Caco-2 (cell line): Measurements from ENCODE around the gene THADA. TPM values are rescaled to one million over a fixed set of nuclear protein-coding genes. Genes with fewer than 3 reads are reported as not detected.

ENCODE experiments used
- BruUV-seq: library from RNA; stranded (reverse); fragments of 400-500 nt; replicated peaks from 2 replicates; lab custom pipeline; 2021; lab: Mats Ljungman, UMichigan
- CTCF ChIA-PET: fragments of 300-600 bp; sonication (Branson Sonifier 250); formaldehyde crosslinking; loops from one replicate; lab custom pipeline; 2022; ENCODE audit warnings: antibody characterized with exemption; lab: Charles Lee
- POLR2A ChIA-PET: fragments of 300-600 bp; sonication (Branson Sonifier 250); formaldehyde crosslinking; loops from one replicate; lab custom pipeline; 2022; ENCODE audit warnings: antibody characterized with exemption; lab: Charles Lee
- DNase-seq, 2 experiments: peaks; one replicate each; pipeline versions ENCODE4 v3.0.0 to v3.0.0-alpha.2; 2020 to 2022
- H3K27me3 ChIP-seq: replicated peaks from 2 replicates; pipeline ENCODE4 v1.6.0; 2011; ENCODE audit warnings: low read length; ENCODE audit not compliant: control insufficient read depth, insufficient read depth
- H3K36me3 ChIP-seq: 2 replicates; pipeline ENCODE4 v1.5.1; 2011; ENCODE audit warnings: low read length; ENCODE audit not compliant: control insufficient read depth, insufficient read depth
- H3K4me1 ChIP-seq: fragments of 250-450 bp; sonication (Bioruptor Pico); 2 replicates; pipeline ENCODE4 v1.5.1; 2020; ENCODE audit warnings: mild to moderate bottlenecking
- H3K4me3 ChIP-seq: 2 replicates; pipeline ENCODE4 v1.5.1; 2011; ENCODE audit warnings: low read depth, mild to moderate bottlenecking, control low read depth, low read length
- H3K9me3 ChIP-seq: fragments of 250-450 bp; sonication (Bioruptor Pico); 2 replicates; pipeline ENCODE4 v1.5.1; 2020; ENCODE audit warnings: mild to moderate bottlenecking, moderate library complexity
- H3K27ac Mint-ChIP-seq: one replicate; pipeline ENCODE4 v1.8.0; 2022; ENCODE audit warnings: mixed read lengths; ENCODE audit not compliant: unreplicated experiment
- H3K27me3 Mint-ChIP-seq: one replicate; pipeline ENCODE4 v1.8.0; 2022; ENCODE audit warnings: mixed read lengths; ENCODE audit not compliant: insufficient read depth, unreplicated experiment
- H3K36me3 Mint-ChIP-seq: one replicate; pipeline ENCODE4 v1.8.0; 2022; ENCODE audit warnings: mild to moderate bottlenecking, mixed read lengths; ENCODE audit not compliant: insufficient read depth, unreplicated experiment
- H3K4me1 Mint-ChIP-seq: one replicate; pipeline ENCODE4 v1.8.0; 2022; ENCODE audit warnings: low read depth, mixed read lengths; ENCODE audit not compliant: unreplicated experiment
- H3K4me3 Mint-ChIP-seq: one replicate; pipeline ENCODE4 v1.8.0; 2022; ENCODE audit warnings: mild to moderate bottlenecking, moderate library complexity, mixed read lengths; ENCODE audit not compliant: unreplicated experiment
- H3K9me3 Mint-ChIP-seq: one replicate; pipeline ENCODE4 v1.8.0; 2022; ENCODE audit warnings: mixed read lengths; ENCODE audit not compliant: unreplicated experiment
- intact Hi-C: fragments of 100-400 bp; cut with micrococcal nuclease; formaldehyde crosslinking; loops from one replicate; pipeline ENCODE4 v1.10.0; 2022; ENCODE audit not compliant: unreplicated experiment
- total RNA-seq: library from RNA; stranded (reverse); gene quantifications from 2 replicates; pipeline ENCODE4 v1.2.3, GENCODE V29; 2022
- TF ChIP-seq, protein P1 (sequence below), 2 experiments: fragments of 200-600 bp in 1 of 2; IDR thresholded peaks; 1 replicate in 1 of 2; 2 replicates in 1 of 2; pipeline versions ENCODE4 v1.5.1 to v1.8.0; 2011 to 2022; ENCODE audit warnings: antibody characterized with exemption in 1 of 2, control low read depth in 1 of 2, inconsistent platforms in 1 of 2, low read depth in 1 of 2, low read length in 1 of 2, mild to moderate bottlenecking in 1 of 2, moderate library complexity in 1 of 2; ENCODE audit not compliant: insufficient read depth in 1 of 2, severe bottlenecking in 1 of 2, unreplicated experiment in 1 of 2

The THADA gene
- total RNA-seq, 1 experiment from 2014 or later = 33.8 TPM

DNA sequence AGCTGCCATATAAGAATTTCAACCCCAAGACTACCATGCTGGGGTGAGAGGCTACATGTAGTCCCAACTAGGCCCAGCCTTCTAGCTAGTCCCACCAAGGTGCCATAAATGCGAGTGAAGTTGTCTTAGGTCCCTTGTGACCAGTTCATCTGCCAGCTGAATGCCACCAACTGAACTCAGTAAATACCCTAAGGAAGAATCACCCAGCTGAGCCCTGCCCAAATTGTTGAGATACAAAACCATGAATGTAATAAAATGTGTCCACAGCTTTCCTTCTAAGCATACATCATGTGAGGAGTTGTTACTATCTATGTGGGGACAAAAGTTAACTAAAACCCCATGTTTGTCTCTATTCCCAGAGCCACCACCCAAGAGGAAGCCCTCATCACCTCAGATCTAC, 70.3 kb downstream of the THADA start:
- ChIA-PET CTCF (no interaction called here), POLR2A (no interaction called here)
- no peaks in the 10 kb centered on the region for H3K4me1 Mint-ChIP-seq
- H3K9me3 Mint-ChIP-seq = peaks cover 27% of the 10 kb centered on the region
- TF ChIP-seq, protein P1, sequence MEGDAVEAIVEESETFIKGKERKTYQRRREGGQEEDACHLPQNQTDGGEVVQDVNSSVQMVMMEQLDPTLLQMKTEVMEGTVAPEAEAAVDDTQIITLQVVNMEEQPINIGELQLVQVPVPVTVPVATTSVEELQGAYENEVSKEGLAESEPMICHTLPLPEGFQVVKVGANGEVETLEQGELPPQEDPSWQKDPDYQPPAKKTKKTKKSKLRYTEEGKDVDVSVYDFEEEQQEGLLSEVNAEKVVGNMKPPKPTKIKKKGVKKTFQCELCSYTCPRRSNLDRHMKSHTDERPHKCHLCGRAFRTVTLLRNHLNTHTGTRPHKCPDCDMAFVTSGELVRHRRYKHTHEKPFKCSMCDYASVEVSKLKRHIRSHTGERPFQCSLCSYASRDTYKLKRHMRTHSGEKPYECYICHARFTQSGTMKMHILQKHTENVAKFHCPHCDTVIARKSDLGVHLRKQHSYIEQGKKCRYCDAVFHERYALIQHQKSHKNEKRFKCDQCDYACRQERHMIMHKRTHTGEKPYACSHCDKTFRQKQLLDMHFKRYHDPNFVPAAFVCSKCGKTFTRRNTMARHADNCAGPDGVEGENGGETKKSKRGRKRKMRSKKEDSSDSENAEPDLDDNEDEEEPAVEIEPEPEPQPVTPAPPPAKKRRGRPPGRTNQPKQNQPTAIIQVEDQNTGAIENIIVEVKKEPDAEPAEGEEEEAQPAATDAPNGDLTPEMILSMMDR (IDR thresholded peaks at IDR 0.05; ENCODE audit: insufficient read depth in 1 of 2, low read depth in 1 of 2, low read length in 1 of 2, severe bottlenecking in 1 of 2, unreplicated experiment in 1 of 2) = no peak
- no peak overlapping the region for H3K4me3 Mint-ChIP-seq
- H3K36me3 Mint-ChIP-seq = peaks cover 6% of the 10 kb centered on the region
- H3K27ac Mint-ChIP-seq = no peak overlapping the region
- no peaks in the 10 kb centered on the region for H3K27me3 Mint-ChIP-seq
- no peaks in the 10 kb centered on the region for H3K9me3 ChIP-seq
- no peak for DNase-seq
- no TSS peak for BruUV-seq
- H3K27me3 ChIP-seq = no peaks in the 10 kb centered on the region
- H3K4me3 ChIP-seq = no peak overlapping the region
- no peaks in the 10 kb centered on the region for H3K36me3 ChIP-seq
- no peaks in the 10 kb centered on the region for H3K4me1 ChIP-seq
- intact Hi-C loops = no loop called here

DNA sequence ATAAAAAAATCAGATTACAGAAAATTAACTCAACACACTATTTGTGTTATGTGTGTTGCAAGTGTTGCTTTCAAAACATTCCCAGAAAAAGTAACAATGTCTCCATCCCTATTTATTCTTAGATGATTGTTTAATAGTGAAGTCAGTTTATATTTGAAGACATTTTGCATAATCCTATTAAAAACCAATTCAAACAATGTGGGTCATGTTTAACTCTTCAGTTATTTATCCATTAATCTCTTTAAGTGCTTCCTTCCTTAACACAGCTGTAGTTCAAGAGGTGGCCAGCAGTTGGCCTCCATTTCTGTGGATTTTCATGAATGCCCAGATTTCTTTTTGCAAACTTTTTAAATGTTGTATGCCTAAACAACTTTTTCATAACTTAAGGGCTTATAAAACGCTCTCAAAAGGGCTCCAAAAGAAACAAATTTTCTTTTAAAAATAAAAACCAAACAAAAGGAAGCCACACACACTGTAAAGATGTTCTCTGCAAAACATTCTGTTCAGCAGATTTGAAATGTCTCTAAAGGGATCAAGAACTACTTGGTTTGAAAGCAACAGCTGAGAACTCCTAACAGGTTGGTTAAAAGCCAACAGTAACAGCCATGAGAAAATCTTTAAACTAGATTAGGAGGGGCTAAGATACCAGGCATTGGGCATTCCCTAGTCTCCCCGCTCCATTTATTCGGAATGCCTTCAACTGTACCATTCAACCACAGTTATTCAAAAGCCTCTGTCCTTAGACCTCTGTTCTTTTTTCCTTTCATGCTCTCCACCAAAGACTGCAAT, 71.5 kb downstream of the THADA start:
- TF ChIP-seq, protein P1 (IDR thresholded peaks at IDR 0.05; ENCODE audit: insufficient read depth in 1 of 2, low read depth in 1 of 2, low read length in 1 of 2, severe bottlenecking in 1 of 2, unreplicated experiment in 1 of 2) = peak; percentile 42 to 50
- Mint-ChIP-seq H3K9me3 (peaks cover 27% of the 10 kb centered on the region), H3K36me3 (peaks cover 6% of the 10 kb centered on the region), H3K27me3 (no peaks in the 10 kb centered on the region), H3K27ac (no peak overlapping the region), H3K4me1 (no peaks in the 10 kb centered on the region), H3K4me3 (no peak overlapping the region)
- H3K27me3 ChIP-seq = no peaks in the 10 kb centered on the region
- ChIA-PET POLR2A (no interaction called here), CTCF (interaction anchor here (0.7 kb wide), 1 partner anchor 601 kb away, joined by 3 read pairs; no protein-coding TSS in a partner anchor)
- no TSS peak for BruUV-seq
- H3K9me3 ChIP-seq = no peaks in the 10 kb centered on the region
- DNase-seq = no peak
- no peaks in the 10 kb centered on the region for H3K4me1 ChIP-seq
- intact Hi-C loops = no loop called here
- H3K36me3 ChIP-seq = no peaks in the 10 kb centered on the region
- no peak overlapping the region for H3K4me3 ChIP-seq

DNA sequence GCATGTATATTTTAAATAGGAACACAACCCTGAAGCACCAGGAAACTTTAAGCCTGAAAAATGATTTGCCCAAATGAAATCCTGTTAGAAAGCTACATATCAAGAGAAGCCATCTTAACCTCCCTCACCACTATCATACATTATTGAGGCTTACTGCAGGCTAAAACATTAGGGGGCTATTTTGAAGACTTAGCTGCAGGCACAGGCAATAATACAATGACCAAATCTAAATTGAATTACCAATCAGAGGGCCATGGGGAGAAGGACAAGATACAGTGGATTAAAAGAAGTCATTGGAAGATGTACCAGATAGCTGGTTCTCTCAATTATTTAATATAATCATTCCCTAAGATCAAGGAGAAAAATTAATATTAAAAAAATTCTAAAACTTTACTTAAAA, 73.7 kb downstream of the THADA start:
- CTCF ChIA-PET = no interaction called here

More for the DNA sequence above, 73.7 kb downstream of the THADA start:
- H3K4me1 Mint-ChIP-seq = no peaks in the 10 kb centered on the region
- Histone ChIP-seq H3K9me3 (no peaks in the 10 kb centered on the region), H3K27me3 (no peaks in the 10 kb centered on the region), H3K4me1 (no peaks in the 10 kb centered on the region), H3K36me3 (no peaks in the 10 kb centered on the region), H3K4me3 (no peak overlapping the region)
- TF ChIP-seq, protein P1 (IDR thresholded peaks at IDR 0.05; ENCODE audit: insufficient read depth in 1 of 2, low read depth in 1 of 2, low read length in 1 of 2, severe bottlenecking in 1 of 2, unreplicated experiment in 1 of 2) = no peak
- H3K27ac Mint-ChIP-seq = no peak overlapping the region
- no peak for DNase-seq
- no peak overlapping the region for H3K4me3 Mint-ChIP-seq
- POLR2A ChIA-PET = no interaction called here
- intact Hi-C loops = no loop called here
- peaks cover 6% of the 10 kb centered on the region for H3K36me3 Mint-ChIP-seq
- peaks cover 27% of the 10 kb centered on the region for H3K9me3 Mint-ChIP-seq
- H3K27me3 Mint-ChIP-seq = no peaks in the 10 kb centered on the region
- no TSS peak for BruUV-seq
